HG03039 (cell line): ENCODE results near the gene IFNK.

Experiments used
- ATAC-seq: cut with Tn5 transposase; IDR thresholded peaks from one replicate; pipeline ENCODE4 v1.9.1; 2021; ENCODE audit warnings: mild to moderate bottlenecking, moderate library complexity; ENCODE audit not compliant: unreplicated experiment

IFNK gene

DNA sequence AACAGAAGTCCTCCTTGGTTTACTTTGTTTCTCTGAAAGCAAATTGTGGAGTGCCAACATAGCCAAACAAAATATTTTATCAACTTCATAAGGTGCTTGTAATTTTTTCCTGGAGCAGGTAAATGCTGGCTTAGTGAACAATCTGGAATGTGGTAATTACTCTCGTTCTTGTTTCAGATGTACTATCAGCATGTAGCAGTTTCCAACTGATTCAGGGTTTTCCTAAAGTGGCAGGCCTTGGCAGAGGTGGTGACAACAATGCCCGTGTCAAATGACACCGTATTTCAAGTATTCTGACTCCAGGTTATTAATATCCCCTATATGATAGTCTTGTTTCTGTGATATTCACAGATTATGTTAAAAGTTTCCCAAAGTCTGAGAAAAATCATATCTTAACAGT, 48.0 kb downstream of the IFNK start:
- no peak for ATAC-seq

DNA sequence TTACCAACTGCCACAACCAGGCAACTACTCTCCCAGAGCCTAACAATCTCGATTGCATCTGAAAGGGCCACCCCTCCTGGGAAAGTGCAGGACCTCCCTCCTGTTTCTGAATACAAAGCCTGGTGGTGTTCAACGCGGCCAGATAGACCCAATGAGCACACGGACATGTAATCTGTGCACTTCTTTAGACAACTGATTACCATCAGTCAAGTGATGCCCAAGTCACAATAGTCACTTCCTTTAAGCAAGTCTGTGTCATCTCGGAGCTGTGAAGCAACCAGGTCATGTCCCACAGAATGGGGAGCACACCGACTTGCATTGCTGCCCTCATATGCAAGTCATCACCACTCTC, 48.5 kb downstream of the IFNK start:
- ATAC-seq, result peak; percentile 33

- ATAC-seq, result peak; percentile 57
Measured at GRCh38 chr9:27572918-27573633, 49.0 kb downstream of the IFNK start, which contains the start of gene C9orf72. TSS of gene C9orf72 (minus strand) at chr9:27573481. CDS start at chr9:27567120, 6,361 bp downstream.

- peak; percentile 85 for ATAC-seq
Measured at GRCh38 chr9:27573634-27574590, 49.8 kb downstream of the IFNK start.
